IMR-90 (cell line): ENCODE measurements around the gene TES.

Experiments used
- CHD1 ChIP-seq: IDR thresholded peaks from 2 replicates; pipeline ENCODE4 v1.6.1; 2012; ENCODE audit warnings: low read depth, low read length, improper control_type of control experiment
- CTCF ChIP-seq: conservative IDR thresholded peaks from 2 replicates; pipeline ENCODE4 v1.5.1; 2012; ENCODE audit warnings: mild to moderate bottlenecking, low read depth, low read length, improper control_type of control experiment
- ELK1 ChIP-seq: fragments of 150-350 bp; IDR thresholded peaks from 2 replicates; pipeline ENCODE4 v1.6.1; 2016; ENCODE audit warnings: low read depth, mild to moderate bottlenecking, low read length, moderate library complexity, borderline replicate concordance
- MXI1 ChIP-seq: IDR thresholded peaks from 2 replicates; pipeline ENCODE4 v1.6.1; 2012; ENCODE audit warnings: low read depth, mild to moderate bottlenecking, low read length, moderate library complexity, borderline replicate concordance
- POLR2A ChIP-seq: IDR thresholded peaks from 2 replicates; pipeline ENCODE4 v1.6.1; 2012; ENCODE audit warnings: mild to moderate bottlenecking, low read depth, low read length
- RAD21 ChIP-seq: IDR thresholded peaks from 2 replicates; pipeline ENCODE4 v1.6.1; 2012; ENCODE audit warnings: low read length, improper control_type of control experiment
- RCOR1 ChIP-seq: IDR thresholded peaks from 2 replicates; pipeline ENCODE4 v1.6.1; 2012; ENCODE audit warnings: mild to moderate bottlenecking, low read length, improper control_type of control experiment; ENCODE audit not compliant: insufficient replicate concordance
- SMC3 ChIP-seq: fragments of 150-350 bp; IDR thresholded peaks from 2 replicates; pipeline ENCODE4 v1.6.1; 2016; ENCODE audit warnings: low read depth, mild to moderate bottlenecking, antibody characterized with exemption, low read length, moderate library complexity

- no peak for TF ChIP-seq CTCF
- TF ChIP-seq RAD21: no peak
- no peak for TF ChIP-seq SMC3
- no peak for TF ChIP-seq RCOR1
- TF ChIP-seq CHD1: no peak
- no peak for TF ChIP-seq MXI1
- TF ChIP-seq POLR2A: no peak
- no peak for TF ChIP-seq ELK1
Observed at GRCh38 chr7:116215551-116215950, 5.2 kb downstream of the TES start.
